Tibial artery (tissue), 4 donors: ENCODE results near the gene PDZRN4.
A peak's percentile ranks its signal among the peaks of the same experiment; 100 is the strongest.
"Not testable (repeated sequence)": the region's sequence is repeated elsewhere in the genome, so short reads cannot be mapped to it uniquely, and the experiment has no call there.

Source experiments
- DNase-seq, 2 donors: peaks; one replicate each; pipeline ENCODE4 v3.0.0-alpha.2; 2019
- H3K27ac ChIP-seq, 2 donors: fragments of 200-600 bp; sonication (generic) in 1 of 2; 1 replicate in 1 of 2; 2 replicates in 1 of 2; pipeline ENCODE4 v1.5.1; 2018 to 2019; ENCODE audit warnings: mild to moderate bottlenecking in 1 of 2
- H3K27me3 ChIP-seq, 2 donors: fragments of 200-600 bp; sonication (generic) in 1 of 2; one replicate each; pipeline versions ENCODE4 v1.5.1 to v1.6.0; 2016 to 2019
- H3K36me3 ChIP-seq, 3 donors: fragments of 200-600 bp; sonication (generic) in 2 of 3; one replicate each; pipeline ENCODE4 v1.5.1; 2016 to 2019; ENCODE audit warnings: mild to moderate bottlenecking in 2 of 3
- H3K4me1 ChIP-seq, 4 donors: fragments of 200-600 bp; sonication (generic) in 2 of 4; 1 replicate in 3 of 4; 2 replicates in 1 of 4; pipeline ENCODE4 v1.5.1; 2016 to 2019
- H3K4me3 ChIP-seq, 2 donors: fragments of 200-600 bp; sonication (generic) in 1 of 2; 1 replicate in 1 of 2; 2 replicates in 1 of 2; pipeline ENCODE4 v1.5.1; 2018 to 2019; ENCODE audit warnings: mild to moderate bottlenecking in 2 of 2
- H3K9me3 ChIP-seq, 3 donors: fragments of 200-600 bp; sonication (generic) in 1 of 3; one replicate each; pipeline ENCODE4 v1.5.1; 2016 to 2019
- CTCF ChIP-seq, 2 experiments: fragments of 200-600 bp in 1 of 2; fragments of 450-650 bp in 1 of 2; IDR thresholded peaks; one replicate each; pipeline ENCODE4 v1.5.1; 2017 to 2019; ENCODE audit warnings: antibody characterized with exemption in 2 of 2, mild to moderate bottlenecking in 1 of 2, moderate library complexity in 1 of 2
- intact Hi-C: fragments of 100-400 bp; cut with DNase I; formaldehyde crosslinking; loops from one replicate; pipeline ENCODE4 v1.15.0; 2023; ENCODE audit warnings: low total_unique reads

Gene PDZRN4

GRCh38 chr12:41293461-41293860 is 105.3 kb downstream of the PDZRN4 start:
- H3K27me3 ChIP-seq = no peaks in the 10 kb centered on the region
- no peaks in the 10 kb centered on the region for H3K9me3 ChIP-seq
- no peaks in the 10 kb centered on the region for H3K36me3 ChIP-seq
- peaks cover 0 to 17% (median 0%) of the 10 kb centered on the region in 4 donors for H3K4me1 ChIP-seq
- no peak overlapping the region for H3K27ac ChIP-seq
- H3K4me3 ChIP-seq = no peak overlapping the region
- DNase-seq = no peak
- no peak for TF ChIP-seq CTCF (IDR thresholded peaks at IDR 0.05)
- intact Hi-C loops = no loop called here

GRCh38 chr12:41302979-41303403 is 114.9 kb downstream of the PDZRN4 start:
- intact Hi-C loops = no loop called here
- Histone ChIP-seq H3K27ac (no peak overlapping the region), H3K9me3 (no peaks in the 10 kb centered on the region), H3K4me1 (peaks cover 0 to 39% (median 7%) of the 10 kb centered on the region in 4 donors), H3K36me3 (no peaks in the 10 kb centered on the region), H3K4me3 (no peak overlapping the region), H3K27me3 (no peaks in the 10 kb centered on the region)
- TF ChIP-seq CTCF (IDR thresholded peaks at IDR 0.05) = no peak
- DNase-seq = no peak

GRCh38 chr12:41304526-41304925 is 116.4 kb downstream of the PDZRN4 start:
- peaks cover 0 to 32% (median 7%) of the 10 kb centered on the region in 4 donors for H3K4me1 ChIP-seq
- no peaks in the 10 kb centered on the region for H3K36me3 ChIP-seq
- no peaks in the 10 kb centered on the region for H3K27me3 ChIP-seq
- intact Hi-C loops = no loop called here
- DNase-seq = no peak
- no peak for TF ChIP-seq CTCF (IDR thresholded peaks at IDR 0.05)
- no peaks in the 10 kb centered on the region for H3K9me3 ChIP-seq
- no peak overlapping the region for H3K4me3 ChIP-seq
- H3K27ac ChIP-seq = no peak overlapping the region

- H3K4me3 ChIP-seq = no peak overlapping the region
- no peak overlapping the region for H3K27ac ChIP-seq
- no peaks in the 10 kb centered on the region for H3K36me3 ChIP-seq
- H3K9me3 ChIP-seq = no peaks in the 10 kb centered on the region
- no peak for DNase-seq
- TF ChIP-seq CTCF (IDR thresholded peaks at IDR 0.05) = no peak
- H3K27me3 ChIP-seq = no peaks in the 10 kb centered on the region
- H3K4me1 ChIP-seq = peaks cover 0 to 21% (median 0%) of the 10 kb centered on the region in 4 donors
- intact Hi-C loops = no loop called here
Observed at GRCh38 chr12:41310367-41310766, 122.2 kb downstream of the PDZRN4 start.

GRCh38 chr12:41311883-41312282 is 123.8 kb downstream of the PDZRN4 start:
- H3K4me3 ChIP-seq = no peak overlapping the region
- no peaks in the 10 kb centered on the region for H3K27me3 ChIP-seq
- DNase-seq = no peak
- intact Hi-C loops = no loop called here
- no peak for TF ChIP-seq CTCF (IDR thresholded peaks at IDR 0.05)
- no peaks in the 10 kb centered on the region for H3K36me3 ChIP-seq
- H3K4me1 ChIP-seq = peaks cover 0 to 28% (median 0%) of the 10 kb centered on the region in 4 donors
- no peaks in the 10 kb centered on the region for H3K9me3 ChIP-seq
- H3K27ac ChIP-seq = peak overlapping the region in 1 of 2 donors; percentile 9

GRCh38 chr12:41312451-41312850 is 124.3 kb downstream of the PDZRN4 start:
- H3K27me3 ChIP-seq, DNase-seq, H3K9me3 ChIP-seq, H3K27ac ChIP-seq, H3K4me3 ChIP-seq, intact Hi-C loops, H3K36me3 ChIP-seq: not testable (repeated sequence)
- peaks cover 0 to 28% (median 0%) of the 10 kb centered on the region in 4 donors for H3K4me1 ChIP-seq
